Measurements from ENCODE around the gene KCNQ2. TPM values are rescaled to one million over a fixed set of nuclear protein-coding genes. Genes with fewer than 3 reads are reported as not detected.

Gene KCNQ2
- total and polyA plus RNA-seq, 10 donors = 0.13 to 3.5 (median 0.45) TPM; not detected in 2

DNA sequence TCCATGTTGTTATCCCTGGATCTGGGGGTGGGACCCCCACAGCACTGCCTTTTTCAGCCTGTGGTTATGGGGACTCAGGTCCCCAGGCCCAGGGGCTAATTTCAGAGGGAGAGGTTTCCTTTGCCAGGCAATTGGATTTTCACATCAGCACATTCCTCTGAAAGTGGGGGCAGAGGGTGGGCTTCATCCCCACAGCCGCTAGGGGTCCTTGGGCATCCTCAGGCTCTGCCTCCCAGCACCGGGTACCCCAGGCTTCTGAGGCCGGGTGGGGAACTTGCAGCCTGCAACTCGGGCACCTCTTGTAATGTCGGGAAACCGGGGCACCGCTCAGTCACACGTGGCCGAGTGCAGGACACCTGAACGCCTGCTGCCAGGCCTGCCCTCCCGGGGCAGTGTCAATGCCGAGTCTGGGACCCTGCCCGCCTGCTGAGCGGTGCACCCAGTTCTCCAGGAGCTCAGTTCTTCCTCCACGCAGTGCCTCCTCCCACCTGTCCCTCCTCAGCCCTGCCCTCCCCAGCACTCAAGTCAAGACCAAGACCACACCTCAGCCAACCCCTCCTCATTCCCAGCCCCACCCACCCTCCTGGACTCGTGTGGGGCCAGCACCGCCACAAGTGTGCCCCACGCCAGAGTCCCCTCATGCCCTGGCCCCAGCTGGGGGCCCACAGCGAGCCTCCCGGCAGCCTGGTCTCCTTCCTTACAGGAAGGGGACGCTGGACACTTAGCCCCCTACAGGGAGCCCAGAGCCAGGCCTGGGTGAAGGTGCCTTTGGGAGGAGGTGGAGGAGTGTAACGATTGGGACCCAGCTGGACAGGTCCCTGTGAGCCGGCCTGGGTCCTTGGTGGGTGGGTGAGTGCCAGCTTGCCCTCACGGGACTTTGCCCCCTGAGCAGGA lies 102.5 kb downstream of the KCNQ2 start:
- WGBS, 5 donors = 65 to 76% (median 68%) methylated on average over 13 to 24 of the region's 24 CpGs
- H3K4me1 ChIP-seq = peaks cover 0 to 16% (median 0%) of the 10 kb centered on the region in 6 donors
- no peak overlapping the region for H3K27ac ChIP-seq
- no peaks in the 10 kb centered on the region for H3K9me3 ChIP-seq
- no peak for DNase-seq
- H3K4me3 ChIP-seq = no peak overlapping the region
- intact Hi-C loops (cut with DNase I; ENCODE audit: low total_unique reads) = no loop called here
- H3K36me3 ChIP-seq = no peaks in the 10 kb centered on the region
- peaks cover 0 to 83% (median 9%) of the 10 kb centered on the region in 7 donors for H3K27me3 ChIP-seq (replicated peaks in 1 of 7)
- TF ChIP-seq CTCF (IDR thresholded peaks at IDR 0.05 in 8 of 11, conservative IDR thresholded peaks at IDR 0.05 in 3 of 11) = no peak
- TF ChIP-seq POLR2A (IDR thresholded peaks at IDR 0.05) = no peak
- no peak for TF ChIP-seq POLR2AphosphoS5 (IDR thresholded peaks at IDR 0.05)

- intact Hi-C loops (cut with DNase I; ENCODE audit: low total_unique reads) = no loop called here
- H3K27ac ChIP-seq = no peak overlapping the region
- H3K4me1 ChIP-seq = peaks cover 0 to 16% (median 0%) of the 10 kb centered on the region in 6 donors
- no peak for DNase-seq
- TF ChIP-seq POLR2A (IDR thresholded peaks at IDR 0.05) (no peak), POLR2AphosphoS5 (IDR thresholded peaks at IDR 0.05) (no peak), CTCF (IDR thresholded peaks at IDR 0.05 in 8 of 11, conservative IDR thresholded peaks at IDR 0.05 in 3 of 11) (no peak)
- no peaks in the 10 kb centered on the region for H3K36me3 ChIP-seq
- H3K27me3 ChIP-seq (replicated peaks in 1 of 7) = peaks cover 0 to 83% (median 5%) of the 10 kb centered on the region in 7 donors
- WGBS, 5 donors = 84 to 92% (median 87%) methylated on average over 10 of the region's 10 CpGs
- H3K9me3 ChIP-seq = no peaks in the 10 kb centered on the region
- no peak overlapping the region for H3K4me3 ChIP-seq
These were observed 103.4 kb downstream of the KCNQ2 start for GRCh38 chr20:63369024-63369530.

GRCh38 chr20:63368151-63368550 lies 104.3 kb downstream of the KCNQ2 start:
- Histone ChIP-seq H3K27me3 (replicated peaks in 1 of 7) (peaks cover 0 to 83% (median 0%) of the 10 kb centered on the region in 7 donors), H3K4me3 (no peak overlapping the region), H3K36me3 (no peaks in the 10 kb centered on the region), H3K27ac (no peak overlapping the region), H3K4me1 (peaks cover 0 to 16% (median 0%) of the 10 kb centered on the region in 6 donors), H3K9me3 (no peaks in the 10 kb centered on the region)
- WGBS, 5 donors = 74 to 91% (median 83%) methylated on average over 8 of the region's 8 CpGs
- TF ChIP-seq POLR2AphosphoS5 (IDR thresholded peaks at IDR 0.05) = no peak
- no peak for TF ChIP-seq POLR2A (IDR thresholded peaks at IDR 0.05)
- DNase-seq = no peak
- intact Hi-C loops (cut with DNase I; ENCODE audit: low total_unique reads) = no loop called here

DNA sequence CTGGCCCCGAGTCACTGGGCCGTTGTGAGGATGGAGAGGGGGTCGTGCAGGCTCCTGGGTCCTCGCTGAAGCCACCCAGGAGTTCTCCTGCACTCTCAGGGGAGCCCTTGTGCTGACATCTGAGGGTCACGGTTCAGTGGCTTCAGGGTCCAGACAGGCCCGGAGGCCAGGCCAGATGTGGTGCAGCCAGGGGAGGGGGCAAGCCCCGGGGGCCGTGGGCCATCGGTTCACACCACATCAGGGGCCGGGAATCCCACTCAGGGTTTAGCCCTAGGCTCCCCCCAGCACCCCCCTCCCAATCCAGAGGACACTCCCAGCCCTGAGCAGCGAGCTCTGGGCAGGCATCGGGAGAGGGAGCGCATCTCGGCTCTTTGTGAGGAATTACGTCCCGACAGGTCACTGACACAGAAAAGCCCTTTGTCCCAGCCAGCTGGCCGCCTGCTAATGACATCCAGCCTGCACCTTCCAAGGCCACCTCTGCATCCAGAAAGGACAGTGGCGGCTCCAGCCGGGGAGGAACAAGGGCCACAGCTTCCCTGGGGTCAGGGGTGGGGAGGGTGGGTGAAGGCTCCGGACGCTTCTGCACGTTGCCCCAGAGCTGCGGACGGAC lies 104.9 kb downstream of the KCNQ2 start:
- Histone ChIP-seq H3K27ac (no peak overlapping the region), H3K36me3 (no peaks in the 10 kb centered on the region), H3K4me3 (no peak overlapping the region), H3K4me1 (peaks cover 0 to 16% (median 0%) of the 10 kb centered on the region in 6 donors), H3K27me3 (replicated peaks in 1 of 7) (peaks cover 0 to 83% (median 2%) of the 10 kb centered on the region in 7 donors), H3K9me3 (no peaks in the 10 kb centered on the region)
- TF ChIP-seq POLR2AphosphoS5 (IDR thresholded peaks at IDR 0.05) (no peak), POLR2A (IDR thresholded peaks at IDR 0.05) (no peak), CTCF (IDR thresholded peaks at IDR 0.05 in 8 of 11, conservative IDR thresholded peaks at IDR 0.05 in 3 of 11) (no peak)
- WGBS, 5 donors = 54 to 69% (median 62%) methylated on average over 6 to 24 of the region's 24 CpGs
- DNase-seq = no peak
- intact Hi-C loops (cut with DNase I; ENCODE audit: low total_unique reads) = no loop called here

Data from spleen (tissue), 11 donors.